Transverse colon (tissue), 4 donors: ENCODE results near the gene EPHB4. TPM values are rescaled to one million over a fixed set of nuclear protein-coding genes. Genes with fewer than 3 reads are reported as not detected.

Source experiments
- DNase-seq: peaks from one replicate; pipeline ENCODE4 v3.0.0-alpha.2; 2019
- H3K27ac ChIP-seq, 4 donors: fragments of 200-600 bp; sonication (generic); 2 replicates each; pipeline ENCODE4 v1.5.1; 2016 to 2018; ENCODE audit warnings: inconsistent platforms in 4 of 4
- H3K27me3 ChIP-seq: fragments of 200-600 bp; sonication (generic); 2 replicates; pipeline ENCODE4 v1.5.1; 2017; ENCODE audit warnings: inconsistent platforms
- H3K36me3 ChIP-seq, 4 donors: fragments of 200-600 bp; sonication (generic); 2 replicates each; pipeline ENCODE4 v1.5.1; 2017 to 2019; ENCODE audit warnings: inconsistent platforms in 4 of 4
- H3K4me1 ChIP-seq, 4 donors: fragments of 200-600 bp; sonication (generic); 2 replicates each; pipeline ENCODE4 v1.5.1; 2017 to 2020; ENCODE audit warnings: inconsistent platforms in 4 of 4
- H3K4me3 ChIP-seq, 4 donors: fragments of 200-600 bp; sonication (generic); 1 replicate in 1 of 4; 2 replicates in 3 of 4; pipeline versions ENCODE4 v1.5.1 to v1.6.1; 2017 to 2019; ENCODE audit warnings: inconsistent platforms in 4 of 4
- H3K9me3 ChIP-seq, 2 donors: fragments of 200-600 bp; sonication (generic); 2 replicates each; pipeline ENCODE4 v1.5.1; 2017 to 2019; ENCODE audit warnings: inconsistent platforms in 2 of 2
- EP300 ChIP-seq: sonication (generic); formaldehyde crosslinking; IDR thresholded peaks from one replicate; pipeline ENCODE4 v1.6.1; 2017; ENCODE audit warnings: antibody characterized with exemption, low read depth
- POLR2A ChIP-seq: fragments of 450-650 bp; IDR thresholded peaks from one replicate; pipeline ENCODE4 v1.6.1; 2016; ENCODE audit warnings: antibody characterized with exemption, mild to moderate bottlenecking, moderate library complexity
- POLR2AphosphoS5 ChIP-seq, 3 donors: sonication (generic); formaldehyde crosslinking; IDR thresholded peaks; one replicate each; pipeline ENCODE4 v1.6.1; 2016; ENCODE audit warnings: antibody characterized with exemption in 3 of 3
- WGBS, 2 donors: methylation state at CpG; one replicate each; pipeline ENCODE4 v1.1.5; 2018; ENCODE audit warnings: low coverage in 1 of 2; 5-methylcytosine and 5-hydroxymethylcytosine counted together
- in situ Hi-C, 4 donors: fragments of 200-750 bp; cut with MboI; loops; one replicate each; pipeline versions ENCODE4 v1.15.0 to v1.15.1; 2017; ENCODE audit warnings: low sequenced_read_pairs in 3 of 4, low pct_ligation_motif_present in 1 of 4, low pct_unique_long_range_greater_than_20kb in 1 of 4
- intact Hi-C: fragments of 100-400 bp; cut with DNase I; formaldehyde crosslinking; loops from one replicate; pipeline ENCODE4 v1.15.1; 2023; ENCODE audit warnings: low total_unique reads
- total RNA-seq, 4 donors: library from RNA; depleted of rRNA; stranded (reverse); fragments of >200 nt; gene quantifications; one replicate each; pipeline ENCODE4 v1.1.0, GENCODE V29; 2016
- TF ChIP-seq, protein P1 (sequence below), 5 experiments: fragments of 200-600 bp in 3 of 5; fragments of 450-650 bp in 2 of 5; sonication (generic) in 3 of 5; IDR thresholded peaks; 1 replicate in 2 of 5; 2 replicates in 3 of 5; pipeline ENCODE4 v1.5.1; 2016 to 2017; ENCODE audit warnings: antibody characterized with exemption in 5 of 5, inconsistent platforms in 3 of 5, mild to moderate bottlenecking in 2 of 5, moderate library complexity in 1 of 5

Gene EPHB4
- total RNA-seq, 4 donors from 2014 or later: 23.2 to 95.5 (median 43.5) TPM

GRCh38 chr7:100864263-100864845, 37.0 kb upstream of the EPHB4 start:
- in situ Hi-C loops: loop anchor here in 1 of 4 donors (25.0 kb wide), 1 partner anchor 152 kb away; the partner anchor contains the start of genes EPO and POP7
- 83 to 92% methylated on average over 4 to 12 of the region's 12 CpGs for WGBS, 2 donors

DNA sequence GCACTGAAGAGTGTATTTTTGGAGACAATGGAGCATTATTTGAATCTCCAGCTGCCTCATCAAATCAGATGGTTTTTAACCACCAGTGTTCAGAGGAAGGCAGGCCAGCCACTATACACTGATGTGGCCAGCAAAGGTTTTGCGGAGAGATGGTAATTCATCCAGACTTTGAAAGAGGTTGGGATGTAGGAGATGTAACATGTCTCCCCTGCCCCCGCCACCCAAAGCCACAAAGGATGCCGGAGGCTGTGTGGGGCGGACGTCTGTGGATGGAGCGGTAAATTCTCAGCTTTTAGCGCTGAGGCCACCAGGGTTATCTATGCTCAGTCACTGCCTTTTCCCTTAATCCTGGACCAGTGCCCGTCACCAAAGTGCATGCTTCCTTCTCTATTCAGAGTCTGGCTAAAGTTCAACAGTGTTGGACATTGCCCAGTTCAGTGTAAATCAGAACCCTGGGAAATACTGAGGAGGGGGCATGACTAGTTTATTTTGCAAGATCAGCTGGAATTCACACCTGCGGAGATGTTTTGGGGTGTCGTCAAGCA, 36.2 kb upstream of the EPHB4 start:
- Histone ChIP-seq H3K27me3 (no peaks in the 10 kb centered on the region), H3K27ac (no peak overlapping the region), H3K36me3 (no peaks in the 10 kb centered on the region), H3K9me3 (no peaks in the 10 kb centered on the region), H3K4me3 (no peak overlapping the region), H3K4me1 (peaks cover 8 to 35% (median 26%) of the 10 kb centered on the region in 4 donors)
- in situ Hi-C loops (loop anchor here in 1 of 4 donors (25.0 kb wide), 1 partner anchor 151 kb away; the partner anchor contains the start of genes EPO and POP7), intact Hi-C loops (no loop called here)
- TF ChIP-seq POLR2A (no peak), POLR2AphosphoS5 (IDR thresholded peaks at IDR 0.05) (no peak)
- 42 to 61% methylated on average over 2 to 10 of the region's 10 CpGs for WGBS, 2 donors
- DNase-seq: no peak

More at GRCh38 chr7:100864263-100864845, 37.0 kb upstream of the EPHB4 start:
- Histone ChIP-seq H3K27ac (no peak overlapping the region), H3K4me1 (peaks cover 11 to 39% (median 34%) of the 10 kb centered on the region in 4 donors), H3K9me3 (no peaks in the 10 kb centered on the region), H3K27me3 (no peaks in the 10 kb centered on the region), H3K36me3 (no peaks in the 10 kb centered on the region), H3K4me3 (no peak overlapping the region)
- intact Hi-C loops: no loop called here
- DNase-seq: no peak
- TF ChIP-seq POLR2AphosphoS5 (IDR thresholded peaks at IDR 0.05): no peak
- TF ChIP-seq, protein P1, sequence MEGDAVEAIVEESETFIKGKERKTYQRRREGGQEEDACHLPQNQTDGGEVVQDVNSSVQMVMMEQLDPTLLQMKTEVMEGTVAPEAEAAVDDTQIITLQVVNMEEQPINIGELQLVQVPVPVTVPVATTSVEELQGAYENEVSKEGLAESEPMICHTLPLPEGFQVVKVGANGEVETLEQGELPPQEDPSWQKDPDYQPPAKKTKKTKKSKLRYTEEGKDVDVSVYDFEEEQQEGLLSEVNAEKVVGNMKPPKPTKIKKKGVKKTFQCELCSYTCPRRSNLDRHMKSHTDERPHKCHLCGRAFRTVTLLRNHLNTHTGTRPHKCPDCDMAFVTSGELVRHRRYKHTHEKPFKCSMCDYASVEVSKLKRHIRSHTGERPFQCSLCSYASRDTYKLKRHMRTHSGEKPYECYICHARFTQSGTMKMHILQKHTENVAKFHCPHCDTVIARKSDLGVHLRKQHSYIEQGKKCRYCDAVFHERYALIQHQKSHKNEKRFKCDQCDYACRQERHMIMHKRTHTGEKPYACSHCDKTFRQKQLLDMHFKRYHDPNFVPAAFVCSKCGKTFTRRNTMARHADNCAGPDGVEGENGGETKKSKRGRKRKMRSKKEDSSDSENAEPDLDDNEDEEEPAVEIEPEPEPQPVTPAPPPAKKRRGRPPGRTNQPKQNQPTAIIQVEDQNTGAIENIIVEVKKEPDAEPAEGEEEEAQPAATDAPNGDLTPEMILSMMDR (IDR thresholded peaks at IDR 0.05): no peak
- TF ChIP-seq EP300: no peak
- TF ChIP-seq POLR2A: no peak

GRCh38 chr7:100861616-100861985, 34.3 kb upstream of the EPHB4 start:
- intact Hi-C loops: no loop called here
- peaks cover 4 to 17% (median 11%) of the 10 kb centered on the region in 4 donors for H3K4me1 ChIP-seq
- no peaks in the 10 kb centered on the region for H3K27me3 ChIP-seq
- H3K9me3 ChIP-seq: no peaks in the 10 kb centered on the region
- no peak for DNase-seq
- 96% methylated on average over 13 of the region's 14 CpGs; no CpG with 5 or more reads in 1 of the 2 donors for WGBS, 2 donors
- H3K36me3 ChIP-seq: no peaks in the 10 kb centered on the region
- TF ChIP-seq EP300: no peak
- TF ChIP-seq, protein P1 (IDR thresholded peaks at IDR 0.05): no peak
- TF ChIP-seq POLR2A: no peak
- no peak for TF ChIP-seq POLR2AphosphoS5 (IDR thresholded peaks at IDR 0.05)
- H3K27ac ChIP-seq: no peak overlapping the region
- no peak overlapping the region for H3K4me3 ChIP-seq
- in situ Hi-C loops: loop anchor here in 1 of 4 donors (25.0 kb wide), 1 partner anchor 149 kb away; the partner anchor contains the start of genes EPO and POP7

- Histone ChIP-seq H3K9me3 (no peaks in the 10 kb centered on the region), H3K4me1 (peaks cover 0 to 10% (median 4%) of the 10 kb centered on the region in 4 donors), H3K4me3 (no peak overlapping the region), H3K36me3 (no peaks in the 10 kb centered on the region), H3K27me3 (no peaks in the 10 kb centered on the region), H3K27ac (no peak overlapping the region)
- intact Hi-C loops (no loop called here), in situ Hi-C loops (loop anchor here in 1 of 4 donors (25.0 kb wide), 1 partner anchor 149 kb away; the partner anchor contains the start of genes EPO and POP7)
- no peak for DNase-seq
- TF ChIP-seq POLR2A (no peak), POLR2AphosphoS5 (IDR thresholded peaks at IDR 0.05) (no peak), EP300 (no peak)
- TF ChIP-seq, protein P1 (IDR thresholded peaks at IDR 0.05): no peak
- whole genome bisulfite sequencing, 2 donors: 89 to 95% methylated on average over 4 to 18 of the region's 18 CpGs
Observed at GRCh38 chr7:100860702-100861615, 33.6 kb upstream of the EPHB4 start.
